HG03064 (cell line): ENCODE data around the gene FABP3.
A peak's percentile ranks its signal among the peaks of the same experiment; 100 is the strongest.
"Not testable (repeated sequence)": the region's sequence is repeated elsewhere in the genome, so short reads cannot be mapped to it uniquely, and the experiment has no call there.

Source experiments
- ATAC-seq: cut with Tn5 transposase; IDR thresholded peaks from one replicate; pipeline ENCODE4 v1.9.1; 2021; ENCODE audit warnings: low read depth; ENCODE audit not compliant: unreplicated experiment

Gene FABP3

DNA sequence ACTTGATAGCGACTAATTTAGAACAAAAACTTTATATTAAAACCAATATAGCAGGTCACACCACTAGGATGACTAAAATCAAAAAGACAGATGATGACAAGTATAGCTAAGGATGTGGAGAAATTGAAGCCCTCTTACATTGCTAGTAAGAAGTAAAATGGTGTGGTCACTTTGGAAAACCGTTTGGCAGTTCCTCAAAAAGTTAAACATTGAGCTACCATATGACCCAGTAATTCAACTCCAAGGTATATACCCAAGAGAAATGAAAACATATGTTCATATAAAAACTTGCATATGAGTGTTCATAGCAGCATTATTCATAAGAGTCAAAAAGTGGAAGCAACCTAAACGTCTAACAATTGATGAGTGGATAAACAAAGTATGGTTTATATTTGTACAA lies 27.1 kb upstream of the FABP3 start:
- ATAC-seq: no peak

DNA sequence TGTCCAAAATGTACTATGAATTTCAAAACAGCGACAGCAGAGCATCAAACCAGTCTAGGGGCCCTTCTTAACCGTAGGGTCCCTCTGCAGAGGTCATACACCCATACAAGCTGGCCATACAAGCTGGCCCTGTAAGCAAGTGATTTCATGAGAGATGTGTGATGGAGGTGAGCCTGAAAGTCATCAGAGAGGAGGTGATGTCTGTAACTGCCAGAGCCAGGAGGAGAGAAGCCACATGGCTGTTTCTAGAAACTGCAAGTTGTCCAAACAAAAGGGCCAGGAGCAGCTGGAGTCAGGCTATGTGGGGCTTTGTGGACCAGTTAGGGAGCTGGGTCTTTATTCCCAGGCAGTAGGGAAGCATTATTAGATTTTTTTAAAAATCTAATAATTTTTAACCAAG lies 25.4 kb upstream of the FABP3 start:
- no peak for ATAC-seq

DNA sequence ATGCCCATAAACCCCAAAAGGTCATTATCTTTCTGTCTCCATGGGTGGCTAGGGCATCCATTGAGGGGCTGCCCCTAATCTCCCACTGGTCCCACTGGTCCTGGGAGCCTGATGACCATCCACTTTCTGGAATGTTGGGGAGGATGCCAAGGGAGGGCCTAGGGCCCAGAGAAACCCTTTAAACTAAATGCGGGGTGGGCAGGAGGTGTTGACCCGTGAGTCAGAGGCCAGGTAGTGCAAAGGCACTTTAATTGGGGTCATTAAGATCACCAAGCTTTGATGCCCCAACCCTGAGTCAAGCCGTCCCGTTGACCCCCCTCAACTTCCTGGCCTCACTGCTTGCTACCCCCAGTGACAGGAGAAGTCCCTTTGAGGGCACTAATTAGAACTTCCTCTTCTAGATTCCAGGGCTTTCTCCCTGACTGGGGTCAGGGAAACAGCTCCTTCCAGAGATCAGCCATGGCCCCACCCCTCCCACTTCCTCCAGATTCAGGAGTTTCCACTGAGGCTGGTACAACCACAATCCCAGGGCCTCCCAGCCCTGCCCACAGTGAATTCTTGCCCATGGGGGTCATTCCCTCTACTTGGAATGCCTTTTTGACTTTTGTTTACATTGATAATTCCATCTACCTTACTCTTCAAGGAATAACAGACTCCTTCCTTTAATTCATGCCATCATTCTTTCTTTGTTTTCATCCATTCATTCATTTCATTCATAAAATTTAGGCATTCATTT lies 24.7 kb upstream of the FABP3 start:
- ATAC-seq: no peak

DNA sequence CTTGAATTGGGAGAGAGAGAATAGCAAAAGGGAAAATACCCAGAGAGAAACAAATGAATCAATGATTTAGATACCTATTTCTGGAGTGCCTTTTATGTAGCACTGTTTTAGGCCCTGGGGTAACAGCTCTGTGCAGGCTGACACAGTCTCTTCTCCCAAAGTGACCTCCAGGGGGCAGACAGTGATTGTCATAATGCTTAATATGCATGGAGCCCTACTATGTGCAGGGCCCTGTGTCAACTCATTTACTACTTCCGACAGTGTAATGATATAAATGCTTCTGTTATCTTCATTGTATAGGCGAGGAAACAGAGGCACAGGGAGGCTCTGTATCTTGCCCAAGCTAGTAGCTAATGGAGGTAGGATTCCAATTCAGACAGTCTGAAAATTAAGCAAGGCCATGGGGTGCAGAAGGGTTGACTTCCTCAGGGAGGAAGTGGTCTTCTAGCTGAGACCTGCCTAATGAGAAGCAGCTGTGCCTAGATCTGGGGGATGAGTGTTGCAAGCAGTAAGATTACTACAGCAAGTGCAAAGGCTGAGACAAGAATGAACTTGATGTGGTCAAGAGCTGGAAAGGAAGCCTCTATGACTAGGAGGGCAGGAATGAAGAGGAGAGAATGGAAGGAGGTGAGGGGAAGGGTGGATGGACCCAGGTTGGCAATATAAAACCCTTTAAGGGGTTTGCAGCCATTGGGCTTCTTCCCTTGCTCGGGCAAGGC lies 23.9 kb upstream of the FABP3 start:
- ATAC-seq: no peak

DNA sequence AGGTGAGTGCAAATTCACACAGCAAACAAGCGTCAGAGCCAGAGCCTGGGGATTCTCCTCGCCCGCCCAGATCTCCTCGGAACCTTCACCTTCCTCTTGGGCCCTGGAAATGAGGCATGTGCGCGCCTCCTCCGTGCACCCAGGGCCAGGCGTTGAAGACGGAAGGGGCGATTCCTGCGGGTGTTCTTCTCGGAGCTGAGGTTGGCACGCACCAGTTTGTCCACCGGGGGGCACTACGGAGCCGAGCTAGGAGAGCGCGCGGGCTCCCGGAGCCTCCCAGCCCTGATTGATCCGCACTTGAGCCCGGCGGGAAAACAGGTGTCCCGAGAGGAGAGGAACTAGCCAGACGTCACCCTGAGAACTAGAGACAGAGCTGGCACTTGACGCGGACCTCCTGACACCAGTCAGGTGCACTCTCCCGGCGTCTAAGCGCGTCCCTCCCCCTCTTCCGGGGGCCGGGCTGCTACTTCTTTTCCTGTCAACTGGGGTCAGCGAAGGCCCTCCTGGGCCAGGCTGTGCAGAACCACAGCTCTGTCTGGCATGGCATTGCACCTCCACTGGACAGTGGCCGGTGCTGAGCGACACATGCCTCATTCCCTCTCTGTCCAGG lies 21.8 kb upstream of the FABP3 start:
- ATAC-seq: peak; percentile 67

DNA sequence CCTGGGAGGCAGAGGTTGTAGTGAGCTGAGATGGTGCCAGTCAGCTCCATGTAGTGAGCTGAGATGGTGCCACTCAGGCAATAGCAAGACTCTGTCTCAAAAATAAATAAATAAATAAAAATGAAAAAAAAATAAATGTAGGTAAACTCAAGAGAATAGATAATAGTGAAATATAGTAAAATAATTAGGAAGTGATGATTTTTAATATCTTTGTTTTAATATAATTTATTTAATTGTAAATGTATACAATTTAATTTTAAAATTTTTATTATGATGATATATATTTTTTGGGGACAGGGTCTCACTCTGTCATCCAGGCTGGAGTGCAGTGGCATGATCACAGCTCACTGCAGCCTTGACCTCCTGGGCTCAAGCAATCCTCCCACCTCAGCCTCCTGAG lies 20.6 kb upstream of the FABP3 start:
- ATAC-seq: no peak

DNA sequence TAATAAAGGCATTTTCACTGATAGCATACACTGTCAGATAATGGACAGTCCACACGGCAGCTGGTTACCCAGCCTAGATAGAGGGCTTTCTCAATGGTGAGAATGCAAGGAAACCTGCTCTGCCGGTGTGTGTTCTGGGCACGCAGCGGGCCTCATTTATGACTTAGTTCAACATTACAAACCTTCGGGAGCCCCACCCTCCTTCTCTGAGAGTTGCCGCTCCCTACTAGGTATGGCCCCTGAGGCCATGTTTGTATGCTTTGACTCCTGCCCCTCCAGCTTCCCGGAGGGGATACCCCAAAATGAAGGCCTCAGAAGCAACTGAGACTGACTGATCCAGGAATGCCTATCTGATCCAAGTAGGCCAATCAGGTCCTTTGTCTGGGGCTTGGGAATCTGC lies 17.2 kb upstream of the FABP3 start:
- ATAC-seq: no peak

DNA sequence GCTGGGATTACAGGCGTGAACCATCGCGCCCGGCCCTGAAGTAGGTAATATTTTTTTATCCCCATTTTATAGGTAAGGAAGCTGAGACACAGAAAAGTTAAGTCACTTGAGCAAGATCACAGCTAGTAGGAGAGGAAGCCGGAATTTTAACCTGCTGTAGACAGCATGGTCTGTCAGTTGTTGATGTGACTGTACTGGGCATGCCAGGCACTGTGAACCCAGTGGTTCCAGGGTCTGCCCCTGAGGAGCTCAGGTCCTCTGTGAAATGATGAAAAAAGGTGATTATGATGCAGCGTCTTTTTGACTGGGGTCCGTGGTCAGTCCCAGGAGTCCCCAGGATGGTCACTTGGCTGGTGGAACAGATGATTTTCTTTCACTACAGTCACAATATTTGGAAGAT lies 16.7 kb upstream of the FABP3 start:
- ATAC-seq: no peak

DNA sequence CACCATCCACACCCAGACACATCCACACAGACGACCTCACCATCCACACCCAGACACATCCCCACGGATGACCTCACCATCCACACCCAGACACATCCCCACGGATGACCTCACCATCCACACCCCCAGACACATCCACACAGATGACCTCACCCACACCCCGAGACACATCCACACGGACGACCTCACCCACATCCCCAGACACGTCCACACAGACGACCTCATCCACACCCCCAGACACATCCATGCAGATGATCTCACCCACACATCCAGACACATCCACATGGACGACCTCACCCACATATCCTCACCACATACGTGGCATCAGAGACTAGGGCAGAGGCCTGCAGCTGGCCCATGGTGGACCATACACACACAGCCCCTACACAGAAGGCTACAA lies 14.7 kb upstream of the FABP3 start:
- ATAC-seq: no peak

DNA sequence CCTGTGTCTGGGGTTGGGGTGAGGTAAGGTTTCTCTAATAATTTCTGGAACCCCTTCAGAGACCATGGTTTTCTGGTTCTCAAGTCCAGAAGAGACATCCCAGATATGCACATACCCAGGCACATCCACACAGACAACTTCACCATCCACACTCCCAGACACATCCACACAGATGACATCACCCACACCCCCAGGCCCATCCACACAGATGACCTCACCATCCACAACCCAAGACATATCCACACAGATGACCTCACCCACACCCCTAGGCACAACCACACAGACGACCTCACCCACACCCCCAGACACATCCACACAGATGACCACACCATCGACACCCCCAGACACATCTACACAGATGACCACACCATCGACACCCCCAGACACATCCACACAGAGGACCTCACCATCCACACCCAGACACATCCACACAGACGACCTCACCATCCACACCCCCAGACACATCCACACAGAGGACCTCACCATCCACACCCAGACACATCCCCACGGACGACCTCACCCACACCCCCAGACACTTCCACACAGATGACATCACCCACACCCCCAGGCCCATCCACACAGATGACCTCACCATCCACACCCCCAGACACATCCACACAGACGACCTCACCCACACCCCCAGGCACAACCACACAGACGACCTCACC lies 13.8 kb upstream of the FABP3 start:
- ATAC-seq: not testable (repeated sequence)

DNA sequence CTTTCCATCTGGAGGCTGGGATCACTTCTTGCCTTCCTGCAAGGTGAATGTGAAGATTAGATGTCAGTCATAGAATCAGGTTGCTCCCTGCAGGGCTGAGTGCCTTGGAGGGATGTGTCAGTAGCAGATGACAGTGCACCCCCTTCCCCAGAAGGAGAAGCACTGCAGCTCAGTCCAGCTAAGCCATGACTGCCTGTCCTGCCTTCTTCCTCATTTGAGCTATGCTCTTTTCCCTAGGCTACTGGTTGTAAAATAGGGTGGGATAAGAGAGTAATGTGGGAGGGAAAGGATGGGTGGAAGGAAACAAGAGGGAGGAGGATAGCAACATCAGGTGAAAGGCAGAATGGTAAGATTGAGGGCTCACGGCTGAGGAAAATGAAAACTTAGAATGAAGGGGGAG lies 11.1 kb upstream of the FABP3 start:
- no peak for ATAC-seq

DNA sequence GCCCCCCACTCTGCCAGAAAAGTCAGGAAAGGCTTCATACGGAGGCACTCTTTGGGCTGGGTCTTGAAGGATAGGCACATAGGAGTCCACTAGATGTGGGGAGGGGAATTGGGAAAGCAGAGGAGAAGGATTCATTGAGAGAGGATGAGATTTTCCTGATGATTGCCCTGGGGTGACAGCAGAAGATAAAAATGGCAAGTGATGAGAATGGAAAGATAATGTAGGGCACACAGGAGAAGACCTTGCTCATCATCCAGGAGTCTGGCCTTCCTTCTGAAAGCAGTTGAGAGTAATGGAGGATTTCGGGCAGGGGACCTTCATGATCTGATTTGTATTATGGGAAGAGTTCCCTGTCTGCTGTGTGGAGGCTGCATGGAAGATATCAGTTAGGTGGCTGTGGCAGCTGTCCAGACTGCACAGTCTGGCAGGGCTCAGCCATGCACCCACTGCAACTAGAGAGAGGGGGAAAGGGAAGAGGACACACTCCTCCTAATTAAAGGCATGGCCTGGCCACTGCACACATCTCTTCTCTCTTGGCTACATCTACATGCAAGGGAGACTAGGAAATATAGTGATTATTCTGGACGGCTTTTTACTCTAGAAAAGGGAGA lies 9.6 kb upstream of the FABP3 start:
- ATAC-seq: no peak

DNA sequence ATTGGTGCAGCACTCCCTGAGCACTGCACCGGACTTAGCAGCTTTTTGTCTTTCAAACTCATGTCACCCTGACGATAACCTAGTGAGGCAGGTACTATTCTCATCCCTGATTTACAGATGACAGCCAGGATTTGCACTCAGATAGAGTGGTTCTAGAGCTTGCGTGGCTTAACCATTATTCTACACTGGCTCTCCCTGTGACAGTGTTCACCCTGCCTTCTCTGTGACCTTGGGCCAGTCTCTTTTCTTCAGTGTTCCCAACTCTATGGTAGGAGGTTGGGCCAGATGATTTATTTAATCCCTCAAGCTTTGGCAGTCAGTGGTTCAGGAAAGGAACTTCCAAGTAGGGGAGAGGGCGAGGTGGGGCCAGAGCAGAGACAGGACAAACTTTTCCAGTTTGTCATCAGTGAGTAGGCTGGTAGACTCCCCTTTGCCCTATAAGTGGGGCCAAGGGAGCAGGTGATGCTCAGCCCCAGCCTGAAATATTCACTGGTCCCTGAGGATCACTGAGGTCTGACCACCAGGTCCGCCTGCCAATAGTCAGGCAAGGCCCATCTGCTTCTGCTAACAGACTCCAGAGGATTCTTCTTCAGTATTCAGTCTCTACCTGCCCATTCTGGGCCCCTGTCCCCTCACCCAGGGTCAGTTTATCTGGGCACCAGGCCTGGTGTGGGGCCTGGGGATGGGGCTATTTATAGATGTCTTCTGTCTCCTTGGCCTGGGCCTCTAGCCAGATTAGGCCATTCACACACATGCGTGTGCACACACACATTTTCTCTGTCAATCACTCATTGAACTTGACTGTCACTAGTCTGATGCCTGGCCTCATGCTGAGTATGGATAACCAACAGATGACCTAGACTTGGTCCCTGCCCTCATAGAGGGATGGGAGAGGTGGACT lies 8.8 kb upstream of the FABP3 start:
- ATAC-seq: no peak

DNA sequence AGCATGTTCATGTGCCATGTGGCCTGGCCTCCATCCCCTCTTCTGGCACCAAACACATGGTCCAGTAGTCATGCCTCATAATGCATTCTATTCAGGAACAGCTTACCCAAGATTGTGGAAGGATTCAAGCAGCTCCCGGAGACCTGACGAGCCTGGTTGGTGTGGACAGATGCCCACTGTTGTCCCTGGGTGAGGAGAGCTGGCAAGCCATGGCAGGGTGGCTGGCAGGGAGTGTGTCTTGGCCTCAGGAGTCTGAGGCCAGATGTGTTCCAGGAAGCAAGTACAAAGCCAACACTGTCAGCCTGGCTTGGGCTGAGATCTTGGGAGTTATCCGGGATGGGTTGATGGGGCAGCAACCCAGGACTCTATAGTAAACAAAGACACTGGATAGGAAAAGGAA lies 7.3 kb upstream of the FABP3 start:
- ATAC-seq: no peak

DNA sequence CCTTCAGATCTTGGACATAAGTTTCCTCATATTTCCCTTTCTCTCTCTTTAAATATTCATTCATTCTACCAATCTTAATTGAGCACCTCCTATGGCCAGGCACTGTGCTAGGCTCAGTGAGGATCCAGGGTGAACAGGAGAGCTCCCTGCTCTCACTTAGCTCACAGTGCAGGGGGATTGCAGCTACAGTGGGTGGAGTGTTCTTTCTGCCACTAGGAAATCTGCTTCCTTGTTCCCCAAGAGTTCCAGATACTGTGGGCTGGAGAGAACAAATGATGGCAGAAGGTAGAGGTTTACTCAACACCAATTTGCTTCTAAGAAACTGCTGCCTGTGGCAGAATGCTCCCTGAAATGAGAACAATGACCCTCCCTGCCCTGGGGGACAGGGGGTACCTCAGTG lies 5.1 kb upstream of the FABP3 start:
- ATAC-seq: no peak

DNA sequence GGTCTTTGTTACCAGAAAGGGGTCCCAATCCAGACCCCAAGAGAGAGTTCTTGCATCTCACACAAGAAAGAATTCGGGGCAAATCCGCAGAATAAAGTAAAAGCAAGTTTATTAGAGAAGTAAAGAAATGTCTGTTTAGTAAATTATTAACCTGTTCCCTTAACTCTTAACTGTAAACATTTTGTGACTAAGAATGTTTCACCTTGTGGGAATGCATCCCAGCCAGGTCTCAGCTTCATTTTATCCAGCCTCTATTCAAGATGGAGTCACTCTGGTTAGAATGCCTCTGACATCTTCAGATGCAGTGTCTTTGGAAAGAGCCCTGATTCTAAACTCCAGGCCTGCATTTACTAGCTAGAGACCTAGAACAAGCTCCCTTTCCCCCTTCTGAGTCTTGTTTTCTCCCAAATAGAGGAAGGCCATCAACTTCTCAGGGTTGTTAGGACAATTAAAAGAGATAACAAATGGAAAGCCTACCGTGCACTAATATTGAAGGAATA lies 4.5 kb upstream of the FABP3 start:
- no peak for ATAC-seq

DNA sequence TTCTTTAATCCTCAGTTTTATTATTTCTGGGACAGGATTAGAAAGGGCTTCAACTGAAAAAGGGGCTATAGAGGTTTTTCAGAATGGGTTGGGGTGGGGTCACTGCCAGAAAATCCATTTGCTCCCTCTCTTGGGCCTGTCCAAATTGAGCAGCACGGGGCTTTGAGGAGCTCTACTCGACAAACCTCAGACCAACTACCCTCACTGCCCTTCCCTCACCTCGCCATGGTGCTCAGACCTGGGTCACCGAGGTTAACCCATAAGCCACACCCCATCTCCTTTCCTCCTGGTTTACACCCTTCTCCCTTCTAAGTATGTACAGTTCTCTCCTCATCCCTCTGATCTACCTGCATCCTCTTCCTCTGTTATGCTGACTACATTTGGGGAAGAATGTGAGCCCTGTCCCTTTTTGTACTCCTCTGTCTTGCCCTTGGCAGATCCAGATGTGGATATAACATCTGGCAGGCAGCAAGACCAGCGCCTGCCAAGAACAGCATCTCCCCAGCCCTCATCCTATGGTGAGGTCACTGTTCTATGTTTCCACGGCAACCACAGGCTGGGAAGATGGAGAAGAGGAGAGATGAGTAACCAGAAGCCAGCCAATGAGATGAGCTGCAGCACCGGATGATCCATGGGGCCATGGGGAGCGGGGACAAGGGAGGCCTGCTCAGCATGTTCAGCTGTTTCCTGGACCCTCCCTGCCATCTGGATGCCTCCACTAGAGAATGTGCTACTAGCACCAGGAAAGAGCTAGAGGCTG lies 3.7 kb upstream of the FABP3 start:
- no peak for ATAC-seq

DNA sequence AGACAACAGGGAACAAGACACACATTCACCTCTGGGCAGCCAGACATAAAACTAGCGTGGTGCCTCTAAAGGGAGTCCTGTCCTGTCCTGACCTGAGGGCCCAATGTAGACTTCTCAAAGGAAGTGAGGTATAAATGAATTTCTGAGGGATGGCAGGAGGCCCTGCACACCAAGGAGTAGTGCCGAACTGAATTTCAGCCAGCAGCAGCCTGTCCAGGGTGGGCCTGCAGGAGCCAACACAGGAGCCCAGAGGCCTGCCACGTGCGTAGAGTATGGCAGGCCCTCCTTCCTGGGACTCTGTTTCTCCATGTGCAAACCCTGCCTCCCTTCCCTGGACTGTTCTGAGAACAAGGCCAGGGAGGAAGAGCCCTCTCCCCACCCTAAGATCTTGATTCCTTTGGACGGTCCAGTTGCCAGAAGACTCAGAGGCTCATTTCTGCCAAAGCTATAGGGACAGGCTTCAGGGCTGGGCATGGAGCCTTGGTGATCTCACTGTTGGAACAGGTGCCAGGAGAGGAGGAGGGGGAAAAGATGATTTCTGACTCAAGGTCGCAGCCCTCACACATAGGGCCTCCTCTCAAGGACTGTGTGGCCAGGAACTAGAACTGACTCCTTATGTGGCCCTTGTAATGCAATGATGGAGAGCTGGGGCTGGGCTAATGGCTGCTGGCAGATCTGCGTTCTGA lies 1.8 kb upstream of the FABP3 start:
- no peak for ATAC-seq
